ENCODE measurements around the gene MRPL53.

- no peak for TF ChIP-seq CTCF (IDR thresholded peaks at IDR 0.05)
- no peak for TF ChIP-seq ATF1 (CRISPR knock-in tag; IDR thresholded peaks at IDR 0.05)
- no peak for TF ChIP-seq ATF3 (CRISPR knock-in tag; conservative IDR thresholded peaks at IDR 0.05)
- TF ChIP-seq TEAD1 (CRISPR knock-in tag; IDR thresholded peaks at IDR 0.05): no peak
- no peak for TF ChIP-seq E2F4 (CRISPR knock-in tag; IDR thresholded peaks at IDR 0.05; ENCODE audit: borderline replicate concordance, low read depth)
- TF ChIP-seq ZNF512 (CRISPR knock-in tag; IDR thresholded peaks at IDR 0.05; ENCODE audit: borderline replicate concordance): 0 out of 2 replicates have a peak, but pooled peaks have one; percentile 33
- no peak for TF ChIP-seq NR2C2 (CRISPR knock-in tag; IDR thresholded peaks at IDR 0.05)
- TF ChIP-seq E2F1 (CRISPR knock-in tag; IDR thresholded peaks at IDR 0.05): no peak
- TF ChIP-seq SP1 (CRISPR knock-in tag; conservative IDR thresholded peaks at IDR 0.05): no peak
- no peak for TF ChIP-seq ESRRA (CRISPR knock-in tag; IDR thresholded peaks at IDR 0.05; ENCODE audit: borderline replicate concordance)
- TF ChIP-seq FOXK1 (CRISPR knock-in tag; IDR thresholded peaks at IDR 0.05): no peak
- TF ChIP-seq NFE2L1 (CRISPR knock-in tag; IDR thresholded peaks at IDR 0.05): no peak
- no peak for TF ChIP-seq MLX (CRISPR knock-in tag; IDR thresholded peaks at IDR 0.05)
Observed at GRCh38 chr2:74513605-74514367, 41.3 kb upstream of the MRPL53 start.

Measured in WTC11 (cell line).